Endodermal cell (in vitro differentiated cells): ENCODE results near the gene CCL28. TPM values are rescaled to one million over a fixed set of nuclear protein-coding genes. Genes with fewer than 3 reads are reported as not detected.

Experiments used
- DNase-seq: peaks from one replicate; pipeline ENCODE4 v3.0.0-alpha.2; 2017
- H3K27ac ChIP-seq: 2 replicates; pipeline ENCODE4 v1.5.1; 2013; ENCODE audit warnings: mild to moderate bottlenecking, low read depth, low read length, moderate library complexity
- H3K27me3 ChIP-seq: 2 replicates; pipeline ENCODE4 v1.6.1; 2013; ENCODE audit warnings: mild to moderate bottlenecking, low read length, moderate library complexity; ENCODE audit not compliant: insufficient read depth, control insufficient read depth, poor library complexity, severe bottlenecking
- H3K36me3 ChIP-seq: 2 replicates; pipeline ENCODE4 v1.7.0; 2013; ENCODE audit warnings: mild to moderate bottlenecking, low read length, moderate library complexity; ENCODE audit not compliant: control insufficient read depth, insufficient read depth
- H3K4me1 ChIP-seq: one replicate; pipeline ENCODE4 v1.7.0; 2013; ENCODE audit warnings: low read length; ENCODE audit not compliant: control insufficient read depth, insufficient read depth
- H3K4me3 ChIP-seq: 2 replicates; pipeline ENCODE4 v1.5.1; 2013; ENCODE audit warnings: mild to moderate bottlenecking, low read length, moderate library complexity
- H3K9ac ChIP-seq: 2 replicates; pipeline ENCODE4 v1.6.1; 2013; ENCODE audit warnings: mild to moderate bottlenecking, low read length, moderate library complexity; ENCODE audit not compliant: poor library complexity, severe bottlenecking; ENCODE audit errors: extremely low read depth
- H3K9me3 ChIP-seq: 2 replicates; pipeline ENCODE4 v1.6.1; 2013; ENCODE audit warnings: mild to moderate bottlenecking, low read length, moderate library complexity; ENCODE audit not compliant: control insufficient read depth
- H3K27ac Mint-ChIP-seq: 2 replicates; pipeline ENCODE4 v1.8.0; 2020; ENCODE audit warnings: mixed read lengths
- H3K27me3 Mint-ChIP-seq: 2 replicates; pipeline ENCODE4 v1.8.0; 2021; ENCODE audit warnings: mild to moderate bottlenecking, mixed read lengths; ENCODE audit not compliant: insufficient read depth
- H3K36me3 Mint-ChIP-seq: 2 replicates; pipeline ENCODE4 v1.8.0; 2020; ENCODE audit warnings: low read depth, mixed read lengths
- H3K4me1 Mint-ChIP-seq: 2 replicates; pipeline ENCODE4 v1.8.0; 2020; ENCODE audit warnings: mixed read lengths
- H3K4me3 Mint-ChIP-seq: 2 replicates; pipeline ENCODE4 v1.8.0; 2020; ENCODE audit warnings: mild to moderate bottlenecking, moderate library complexity, mixed read lengths
- H3K9me3 Mint-ChIP-seq: 2 replicates; pipeline ENCODE4 v1.8.0; 2020; ENCODE audit warnings: mild to moderate bottlenecking, mixed read lengths
- WGBS, 2 experiments: methylation state at CpG; one replicate each; pipeline versions ENCODE4 v1.1.5 to v1.1.7; 2013; ENCODE audit warnings: missing lambda C conversion rate in 2 of 2, mixed read lengths in 1 of 2; ENCODE audit not compliant: insufficient coverage in 1 of 2, insufficient read length in 1 of 2; 5-methylcytosine and 5-hydroxymethylcytosine counted together
- total RNA-seq, 2 donors: library from RNA; stranded (reverse); fragmentation: NEBNext Ultra II Directional in 1 of 2; extraction: Animal tissue kit (Norgen Biotek cat#: 25700) in 1 of 2; gene quantifications; 2 replicates in 1 of 2; 3 replicates in 1 of 2; pipeline ENCODE4 v1.2.1, GENCODE V29; 2021
- TF ChIP-seq, protein P1 (sequence below): fragments of 200-600 bp; sonication (generic); conservative IDR thresholded peaks from 2 replicates; pipeline ENCODE4 v1.5.0; 2021; ENCODE audit warnings: antibody characterized with exemption, mild to moderate bottlenecking

CCL28 gene
- total RNA-seq, 2 donors from 2014 or later, result 1.7 TPM; not detected in 1

DNA sequence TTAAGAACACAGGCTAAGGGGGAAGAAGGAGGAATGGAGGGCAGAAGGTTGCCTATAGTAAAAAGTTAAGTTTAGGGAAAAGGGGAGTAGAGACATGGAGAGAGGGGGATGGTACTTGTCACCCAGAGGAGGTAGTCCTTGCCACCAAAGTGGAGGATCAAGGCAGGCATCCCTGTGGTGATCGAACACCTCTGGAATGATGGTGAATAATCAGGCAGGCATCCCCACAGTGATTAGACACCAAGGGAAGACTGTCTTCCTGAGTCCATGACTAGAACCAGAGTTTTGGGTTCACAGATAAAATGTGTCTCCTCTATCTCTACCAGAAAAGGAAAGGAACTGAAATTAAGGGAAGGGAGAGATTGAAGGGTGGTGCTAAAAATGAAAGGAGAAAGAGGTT is 79.8 kb downstream of the CCL28 start:
- TF ChIP-seq, protein P1, sequence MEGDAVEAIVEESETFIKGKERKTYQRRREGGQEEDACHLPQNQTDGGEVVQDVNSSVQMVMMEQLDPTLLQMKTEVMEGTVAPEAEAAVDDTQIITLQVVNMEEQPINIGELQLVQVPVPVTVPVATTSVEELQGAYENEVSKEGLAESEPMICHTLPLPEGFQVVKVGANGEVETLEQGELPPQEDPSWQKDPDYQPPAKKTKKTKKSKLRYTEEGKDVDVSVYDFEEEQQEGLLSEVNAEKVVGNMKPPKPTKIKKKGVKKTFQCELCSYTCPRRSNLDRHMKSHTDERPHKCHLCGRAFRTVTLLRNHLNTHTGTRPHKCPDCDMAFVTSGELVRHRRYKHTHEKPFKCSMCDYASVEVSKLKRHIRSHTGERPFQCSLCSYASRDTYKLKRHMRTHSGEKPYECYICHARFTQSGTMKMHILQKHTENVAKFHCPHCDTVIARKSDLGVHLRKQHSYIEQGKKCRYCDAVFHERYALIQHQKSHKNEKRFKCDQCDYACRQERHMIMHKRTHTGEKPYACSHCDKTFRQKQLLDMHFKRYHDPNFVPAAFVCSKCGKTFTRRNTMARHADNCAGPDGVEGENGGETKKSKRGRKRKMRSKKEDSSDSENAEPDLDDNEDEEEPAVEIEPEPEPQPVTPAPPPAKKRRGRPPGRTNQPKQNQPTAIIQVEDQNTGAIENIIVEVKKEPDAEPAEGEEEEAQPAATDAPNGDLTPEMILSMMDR, result no peak
- WGBS, 2 experiments, result 89 to 100% methylated on average over 1 of the region's 1 CpG
- no peak overlapping the region for H3K4me3 Mint-ChIP-seq

More for the DNA sequence above, 79.8 kb downstream of the CCL28 start:
- Mint-ChIP-seq H3K27ac (no peak overlapping the region), H3K4me1 (peaks cover 2% of the 10 kb centered on the region), H3K27me3 (peaks cover 13% of the 10 kb centered on the region), H3K36me3 (peaks cover 5% of the 10 kb centered on the region), H3K9me3 (peaks cover 35% of the 10 kb centered on the region)
- no peaks in the 10 kb centered on the region for H3K36me3 ChIP-seq
- DNase-seq, result no peak
- H3K4me3 ChIP-seq, result no peak overlapping the region
- H3K27me3 ChIP-seq, result no peaks in the 10 kb centered on the region
- no peak overlapping the region for H3K27ac ChIP-seq
- peaks cover 52% of the 10 kb centered on the region for H3K9me3 ChIP-seq
- H3K4me1 ChIP-seq, result no peaks in the 10 kb centered on the region
- H3K9ac ChIP-seq, result no peak overlapping the region

Other genes starting within 250 kb of the CCL28 start
- gene NIM1K, start 220.2 kb downstream of the CCL28 start, total RNA-seq, result not detected
- gene HMGCS1, start 99.0 kb downstream of the CCL28 start, total RNA-seq, result 100 to 1,000 TPM; 142 to 176 TPM
- gene TMEM267, start 71.5 kb upstream of the CCL28 start, total RNA-seq, result 1 to 10 TPM; 8.3 to 8.9 TPM
- gene C5orf34, start 102.8 kb upstream of the CCL28 start, total RNA-seq, result 10 to 100 TPM in 1 of 2 donors, 1 to 10 TPM in 1; 7.4 to 13.0 TPM
- gene PAIP1, start 144.7 kb upstream of the CCL28 start, total RNA-seq, result 100 to 1,000 TPM; 115 to 118 TPM
- gene NNT, start 190.8 kb upstream of the CCL28 start, total RNA-seq, result 10 to 100 TPM; 27.5 to 27.9 TPM